Endothelial cell of umbilical vein (primary cell): ENCODE results near the gene FIBCD1. TPM values are rescaled to one million over a fixed set of nuclear protein-coding genes. Genes with fewer than 3 reads are reported as not detected.

Experiments used
- BruUV-seq: library from RNA; stranded (reverse); fragments of 400-500 nt; replicated peaks from 2 replicates; lab custom pipeline; 2021; lab: Mats Ljungman, UMichigan
- CTCF ChIA-PET: fragments of 300-600, 350-600 bp; sonication (Branson Sonifier 250); formaldehyde crosslinking; loops from one replicate; lab custom pipeline; 2021; ENCODE audit warnings: antibody characterized with exemption, inconsistent platforms; lab: Charles Lee
- POLR2A ChIA-PET: fragments of 300-600, 350-600 bp; sonication (Branson Sonifier 250); formaldehyde crosslinking; loops from one replicate; lab custom pipeline; 2021; ENCODE audit warnings: antibody characterized with exemption, inconsistent platforms; lab: Charles Lee
- DNase-seq: peaks from one replicate; pipeline ENCODE4 v3.0.0-alpha.2; 2011; ENCODE audit warnings: low read depth, low spot score
- FAIRE-seq: peaks from 2 replicates; lab custom pipeline; 2011; peaks lifted over from hg19 to GRCh38; lab: Jason Lieb, UNC
- H2AFZ ChIP-seq: 2 replicates; pipeline ENCODE4 v1.6.0; 2012; ENCODE audit warnings: low read depth, low read length, control low read depth, inconsistent platforms
- H3K27ac ChIP-seq: 2 replicates; pipeline ENCODE4 v1.5.1; 2011; ENCODE audit warnings: low read depth, mild to moderate bottlenecking, control low read depth, low read length, moderate library complexity; ENCODE audit not compliant: insufficient read depth
- H3K27me3 ChIP-seq, 2 experiments: 2 replicates each; pipeline versions ENCODE4 v1.6.0 to v1.6.1; 2011; ENCODE audit warnings: low read length in 2 of 2, mixed read lengths in 1 of 2; ENCODE audit not compliant: control insufficient read depth in 2 of 2, insufficient read depth in 2 of 2
- H3K36me3 ChIP-seq, 2 experiments: 2 replicates in 1 of 2; 3 replicates in 1 of 2; pipeline ENCODE4 v1.5.1; 2011; ENCODE audit warnings: low read length in 2 of 2, mild to moderate bottlenecking in 1 of 2, moderate library complexity in 1 of 2; ENCODE audit not compliant: control insufficient read depth in 2 of 2, insufficient read depth in 2 of 2; ENCODE audit errors: extremely low read depth in 1 of 2
- H3K4me1 ChIP-seq: 3 replicates; pipeline ENCODE4 v1.5.1; 2011; ENCODE audit warnings: mild to moderate bottlenecking, low read length; ENCODE audit not compliant: control insufficient read depth, insufficient read depth; ENCODE audit errors: extremely low read depth
- H3K4me2 ChIP-seq: 2 replicates; pipeline ENCODE4 v1.6.1; 2011; ENCODE audit warnings: low read length, control low read depth, mixed read lengths; ENCODE audit not compliant: insufficient read depth
- H3K4me3 ChIP-seq, 3 experiments: fragments of 200-600 bp in 1 of 3; sonication (generic), shearing (Covaris generic) in 1 of 3; replicated peaks in 1 of 3; 2 replicates each; pipeline ENCODE4 v1.5.1; 2011 to 2016; ENCODE audit warnings: control low read depth in 3 of 3, low read length in 3 of 3, mild to moderate bottlenecking in 2 of 3, inconsistent platforms in 1 of 3, low read depth in 1 of 3, moderate library complexity in 1 of 3; ENCODE audit not compliant: insufficient read depth in 1 of 3
- H3K79me2 ChIP-seq: 2 replicates; pipeline ENCODE4 v1.6.0; 2012; ENCODE audit warnings: low read length, inconsistent platforms; ENCODE audit not compliant: control insufficient read depth, insufficient read depth
- H3K9ac ChIP-seq: replicated peaks from 2 replicates; pipeline ENCODE3; 2011; ENCODE audit warnings: low read length, control low read depth; ENCODE audit not compliant: insufficient read depth; ENCODE audit errors: extremely low read depth
- H3K9me1 ChIP-seq: replicated peaks from 3 replicates; pipeline ENCODE4 v1.6.0; 2011; ENCODE audit warnings: mild to moderate bottlenecking, low read length; ENCODE audit not compliant: control insufficient read depth, insufficient read depth; ENCODE audit errors: extremely low read depth
- H3K9me3 ChIP-seq: replicated peaks from 2 replicates; pipeline ENCODE4 v1.5.1; 2012; ENCODE audit warnings: low read length, inconsistent platforms; ENCODE audit not compliant: control insufficient read depth, insufficient read depth
- H4K20me1 ChIP-seq: replicated peaks from 2 replicates; pipeline ENCODE3; 2011; ENCODE audit warnings: mild to moderate bottlenecking, low read length; ENCODE audit not compliant: control insufficient read depth, insufficient read depth; ENCODE audit errors: extremely low read depth
- CTCF ChIP-seq, 2 donors: IDR thresholded peaks; 1 replicate in 1 of 2; 2 replicates in 1 of 2; pipeline ENCODE4 v1.5.1; 2011; ENCODE audit warnings: low read length in 2 of 2, mild to moderate bottlenecking in 2 of 2, moderate library complexity in 2 of 2, control low read depth in 1 of 2, inconsistent platforms in 1 of 2, low read depth in 1 of 2; ENCODE audit not compliant: insufficient read depth in 1 of 2; ENCODE audit errors: extremely low read depth in 1 of 2
- EZH2 ChIP-seq: IDR thresholded peaks from 2 replicates; pipeline ENCODE4 v1.6.1; 2012; ENCODE audit warnings: borderline replicate concordance, low read depth, mild to moderate bottlenecking, moderate library complexity, low read length, inconsistent platforms; ENCODE audit not compliant: severe bottlenecking
- FOS ChIP-seq: IDR thresholded peaks from 2 replicates; pipeline ENCODE4 v1.6.1; 2011; ENCODE audit warnings: mild to moderate bottlenecking, low read length, moderate library complexity, borderline replicate concordance; ENCODE audit not compliant: insufficient read depth
- GATA2 ChIP-seq: IDR thresholded peaks from 2 replicates; pipeline ENCODE4 v1.7.0; 2011; ENCODE audit warnings: low read depth, mild to moderate bottlenecking, moderate library complexity, mixed read lengths, low read length; ENCODE audit not compliant: insufficient read length, insufficient read depth
- JUN ChIP-seq: IDR thresholded peaks from 2 replicates; pipeline ENCODE4 v1.6.1; 2011; ENCODE audit warnings: borderline replicate concordance, low read depth; ENCODE audit not compliant: insufficient read length, insufficient read depth
- MAX ChIP-seq: IDR thresholded peaks from 2 replicates; pipeline ENCODE4 v1.6.1; 2011; ENCODE audit not compliant: insufficient read depth, insufficient read length
- MYC ChIP-seq: IDR thresholded peaks from one replicate; pipeline ENCODE4 v1.6.1; 2011; ENCODE audit warnings: mild to moderate bottlenecking, low read depth, low read length
- POLR2A ChIP-seq: IDR thresholded peaks from 2 replicates; pipeline ENCODE4 v1.6.1; 2012; ENCODE audit warnings: low read depth, mild to moderate bottlenecking, control low read depth, low read length
- POLR2AphosphoS5 ChIP-seq: IDR thresholded peaks from 2 replicates; pipeline ENCODE4 v1.6.1; 2012; ENCODE audit warnings: low read depth, mild to moderate bottlenecking, control low read depth, low read length, moderate library complexity; ENCODE audit not compliant: insufficient read depth
- dilution Hi-C: fragments of 300-500 bp; cut with MboI; formaldehyde crosslinking; loops from one replicate; pipeline ENCODE4 v1.15.0; 2019; ENCODE audit warnings: low sequenced_read_pairs; ENCODE audit not compliant: extremely low pct_ligation_motif_present
- intact Hi-C: fragments of 100-400 bp; cut with micrococcal nuclease; formaldehyde crosslinking; loops from one replicate; pipeline ENCODE4 v1.10.0; 2022
- polyA plus RNA-seq, 4 experiments: library from polyadenylated mRNA; depleted of rRNA in 3 of 4; stranded (reverse) in 3 of 4; unstranded in 1 of 4; fragments of >200 nt; gene quantifications; 2 replicates each; pipeline versions ENCODE4 v1.2.1 to v1.2.3, GENCODE V29; 2011 to 2012; ENCODE audit warnings: missing spikeins in 1 of 4
- total RNA-seq: library from RNA; stranded (reverse); gene quantifications from 2 replicates; pipeline ENCODE4 v1.2.3, GENCODE V29; 2021

FIBCD1 gene
- total and polyA plus RNA-seq, 2 donors (not counting 3 experiments of a cell fraction or from before 2014, with no cell fraction given): 0.14 TPM; not detected in 1

DNA sequence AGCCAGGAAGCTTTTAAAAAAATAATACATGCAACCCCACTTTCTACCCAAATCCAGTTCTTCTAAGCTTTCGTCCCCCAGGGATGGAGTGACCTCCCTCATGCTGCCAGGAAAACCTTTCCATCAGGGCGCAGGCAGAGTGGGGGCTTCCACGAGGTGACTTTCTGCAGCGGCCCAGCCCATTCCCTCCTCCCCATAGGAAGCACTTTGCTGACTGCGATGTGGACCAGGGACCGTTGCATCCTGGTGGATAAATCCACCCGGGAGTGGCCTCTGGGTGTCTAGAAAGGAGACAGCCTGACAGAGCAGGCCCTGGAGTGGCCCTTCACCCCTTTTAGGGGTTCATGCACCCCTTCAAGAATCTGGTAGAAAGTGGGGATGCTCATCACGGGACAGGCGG lies 44.0 kb downstream of the FIBCD1 start:
- Histone ChIP-seq H4K20me1 (no peaks in the 10 kb centered on the region), H3K79me2 (no peaks in the 10 kb centered on the region), H3K9me1 (no peaks in the 10 kb centered on the region), H3K4me3 (no peak overlapping the region), H3K27ac (no peak overlapping the region), H3K4me1 (no peaks in the 10 kb centered on the region), H2AFZ (no peak overlapping the region), H3K36me3 (peaks cover 3 to 17% of the 10 kb centered on the region in 2 experiments), H3K9me3 (no peaks in the 10 kb centered on the region), H3K27me3 (no peaks in the 10 kb centered on the region), H3K9ac (no peak overlapping the region), H3K4me2 (no peak overlapping the region)
- intact Hi-C loops: loop anchor here (2.0 kb wide), 1 partner anchor 46 kb away; no protein-coding TSS in a partner anchor
- TF ChIP-seq CTCF (IDR thresholded peaks at IDR 0.05; ENCODE audit: extremely low read depth in 1 of 2, insufficient read depth in 1 of 2, low read depth in 1 of 2, low read length in 2 of 2) (no peak), MYC (no peak), POLR2AphosphoS5 (no peak), FOS (no peak), GATA2 (no peak), MAX (no peak), POLR2A (no peak), JUN (no peak), EZH2 (no peak)
- CTCF ChIA-PET: interaction anchor here (1.2 to 4.4 kb wide), 3 partner anchors 104 to 194 kb away, joined by 3 to 46 read pairs (median 27); no protein-coding TSS in a partner anchor
- POLR2A ChIA-PET: no interaction called here
- dilution Hi-C loops: no loop called here
- FAIRE-seq (no peak), DNase-seq (no peak)
- no TSS peak for BruUV-seq
